GM12874 (cell line): ENCODE data around the gene MYOD1.
A peak's percentile ranks its signal among the peaks of the same experiment; 100 is the strongest.

Source experiments
- CTCF ChIP-seq: IDR thresholded peaks from 2 replicates; pipeline ENCODE4 v1.5.1; 2011; ENCODE audit warnings: low read depth, mild to moderate bottlenecking, control low read depth, low read length, moderate library complexity; ENCODE audit not compliant: insufficient read depth

The MYOD1 gene

GRCh38 chr11:17730137-17730536, 10.8 kb downstream of the MYOD1 start:
- TF ChIP-seq CTCF: no peak

GRCh38 chr11:17730608-17731462, 11.5 kb downstream of the MYOD1 start:
- TF ChIP-seq CTCF: peak; percentile 89

- no peak for TF ChIP-seq CTCF
Observed at GRCh38 chr11:17733261-17733660, 13.9 kb downstream of the MYOD1 start.

GRCh38 chr11:17734418-17734911, 15.1 kb downstream of the MYOD1 start, which contains the start of gene KCNC1:
Gene KCNC1 (plus strand): TSS chr11:17734781. CDS start chr11:17736003, 1,222 bp downstream.
- no peak for TF ChIP-seq CTCF

GRCh38 chr11:17734986-17735817, 15.8 kb downstream of the MYOD1 start:
- TF ChIP-seq CTCF: no peak

DNA sequence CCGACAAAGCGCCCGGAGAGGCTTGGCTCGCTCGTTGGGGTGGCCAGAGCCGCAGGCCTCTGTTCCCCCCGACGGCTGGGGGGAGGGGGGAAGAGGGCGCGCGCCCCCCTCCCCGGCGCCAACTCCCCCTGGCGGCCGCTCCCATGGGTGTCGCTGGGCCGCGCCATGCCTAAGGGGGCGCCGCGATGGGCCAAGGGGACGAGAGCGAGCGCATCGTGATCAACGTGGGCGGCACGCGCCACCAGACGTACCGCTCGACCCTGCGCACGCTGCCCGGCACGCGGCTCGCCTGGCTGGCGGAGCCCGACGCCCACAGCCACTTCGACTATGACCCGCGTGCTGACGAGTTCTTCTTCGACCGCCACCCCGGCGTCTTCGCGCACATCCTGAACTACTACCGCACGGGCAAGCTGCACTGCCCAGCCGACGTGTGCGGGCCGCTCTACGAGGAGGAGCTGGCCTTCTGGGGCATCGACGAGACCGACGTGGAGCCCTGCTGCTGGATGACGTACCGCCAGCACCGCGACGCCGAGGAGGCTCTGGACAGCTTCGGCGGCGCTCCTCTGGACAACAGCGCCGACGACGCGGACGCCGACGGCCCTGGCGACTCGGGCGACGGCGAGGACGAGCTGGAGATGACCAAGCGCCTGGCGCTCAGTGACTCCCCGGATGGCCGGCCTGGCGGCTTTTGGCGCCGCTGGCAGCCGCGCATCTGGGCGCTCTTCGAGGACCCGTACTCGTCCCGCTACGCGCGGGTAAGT, 16.6 kb downstream of the MYOD1 start:
- no peak for TF ChIP-seq CTCF

DNA sequence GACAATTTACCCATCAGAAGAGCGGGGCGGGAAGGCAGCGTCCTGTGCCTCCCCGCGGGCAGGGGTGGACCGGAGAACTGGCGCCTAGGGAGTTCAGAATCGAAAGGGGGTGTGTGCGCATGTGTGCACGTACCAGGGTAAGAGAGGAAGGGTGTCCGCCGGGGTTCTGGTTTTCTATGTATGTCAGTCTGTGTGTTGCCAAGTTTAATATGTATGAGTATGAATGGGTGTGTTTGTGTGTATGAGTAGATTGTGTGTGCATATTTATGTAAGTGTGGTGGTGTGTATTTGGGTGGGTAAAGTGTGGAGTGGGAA, 17.2 kb downstream of the MYOD1 start:
- TF ChIP-seq CTCF: no peak
